HepG2 (cell line): Measurements from ENCODE around the gene IL16. TPM values are rescaled to one million over a fixed set of nuclear protein-coding genes. Genes with fewer than 3 reads are reported as not detected.

Experiments used
- ATAC-seq: fragments of 200-7000 bp; cut with Tn5 transposase; 3 replicates; pipeline ENCODE4 v1.9.1; 2020; ENCODE audit warnings: mild to moderate bottlenecking, moderate library complexity
- BruUV-seq: library from RNA; stranded (reverse); fragments of 400-500 nt; replicated peaks from 2 replicates; lab custom pipeline; 2021; lab: Mats Ljungman, UMichigan
- CTCF ChIA-PET: fragments of 300-600 bp; formaldehyde crosslinking; extraction: SDS; loops from one replicate; lab custom pipeline; 2021; ENCODE audit warnings: low total read pairs, inconsistent platforms, low intra/inter-chr PET ratio; lab: Yijun Ruan, JAX
- POLR2A ChIA-PET: fragments of 350-600 bp; sonication (Branson Sonifier 250); formaldehyde crosslinking; loops from one replicate; lab custom pipeline; 2020; ENCODE audit warnings: antibody characterized with exemption, inconsistent platforms; lab: Yijun Ruan, JAX
- DNase-seq: peaks from one replicate; pipeline ENCODE4 v3.0.0-alpha.2; 2015; ENCODE audit warnings: low spot score
- FAIRE-seq: peaks from 3 replicates; lab custom pipeline; 2011; peaks lifted over from hg19 to GRCh38; lab: Jason Lieb, UNC
- H2AFZ ChIP-seq: one replicate; pipeline ENCODE4 v1.6.1; 2011; ENCODE audit warnings: low read length, inconsistent platforms
- H3K27ac ChIP-seq: fragments of 300-600 bp; 3 replicates; pipeline ENCODE4 v1.8.0; 2011; ENCODE audit warnings: mixed run types, mild to moderate bottlenecking, mixed read lengths, low read length, inconsistent platforms; ENCODE audit not compliant: insufficient read depth; ENCODE audit errors: extremely low read length
- H3K27me3 ChIP-seq, 2 experiments: fragments of 200-600 bp in 1 of 2; 2 replicates in 1 of 2; 3 replicates in 1 of 2; pipeline versions ENCODE4 v1.6.0 to v1.8.0; 2011; ENCODE audit warnings: low read length in 2 of 2, mild to moderate bottlenecking in 2 of 2, moderate library complexity in 2 of 2, inconsistent platforms in 1 of 2; ENCODE audit not compliant: insufficient read depth in 2 of 2, control insufficient read depth in 1 of 2
- H3K36me3 ChIP-seq, 2 experiments: fragments of 200-600 bp in 1 of 2; replicated peaks in 1 of 2; 2 replicates in 1 of 2; 3 replicates in 1 of 2; pipeline versions ENCODE4 v1.5.1 to v1.8.0; 2011; ENCODE audit warnings: low read length in 2 of 2, inconsistent platforms in 1 of 2; ENCODE audit not compliant: insufficient read depth in 2 of 2, control insufficient read depth in 1 of 2
- H3K4me1 ChIP-seq: 2 replicates; pipeline ENCODE4 v1.5.1; 2012; ENCODE audit warnings: low read length, inconsistent platforms; ENCODE audit not compliant: insufficient read depth
- H3K4me2 ChIP-seq: 2 replicates; pipeline ENCODE4 v1.6.0; 2011; ENCODE audit warnings: low read depth, low read length, inconsistent platforms
- H3K4me3 ChIP-seq, 3 experiments: fragments of 200-600 bp in 1 of 3; sonication (generic), shearing (Covaris generic) in 1 of 3; replicated peaks in 1 of 3; 2 replicates each; pipeline ENCODE4 v1.5.1; 2011 to 2016; ENCODE audit warnings: low read length in 3 of 3, inconsistent platforms in 2 of 3, low read depth in 2 of 3, mild to moderate bottlenecking in 2 of 3, control low read depth in 1 of 3, mixed read lengths in 1 of 3; ENCODE audit not compliant: insufficient read depth in 1 of 3
- H3K79me2 ChIP-seq: one replicate; pipeline ENCODE4 v1.6.1; 2011; ENCODE audit warnings: low read length, inconsistent platforms; ENCODE audit not compliant: insufficient read depth
- H3K9ac ChIP-seq: 2 replicates; pipeline ENCODE4 v1.6.0; 2011; ENCODE audit warnings: mild to moderate bottlenecking, low read depth, low read length, inconsistent platforms; ENCODE audit not compliant: insufficient read depth
- H3K9me3 ChIP-seq: 2 replicates; pipeline ENCODE4 v1.5.1; 2012; ENCODE audit warnings: mild to moderate bottlenecking, low read length
- H4K20me1 ChIP-seq: 2 replicates; pipeline ENCODE4 v1.6.0; 2011; ENCODE audit warnings: inconsistent platforms, mild to moderate bottlenecking, low read length, moderate library complexity; ENCODE audit not compliant: insufficient read depth
- ATF3 ChIP-seq: sonication (generic); formaldehyde crosslinking; IDR thresholded peaks from 2 replicates; pipeline ENCODE4 v1.4.0; 2020; ENCODE audit warnings: missing genetic modification reagents
- CTCF ChIP-seq: sonication (generic); formaldehyde crosslinking; IDR thresholded peaks from 2 replicates; pipeline ENCODE4 v1.5.0; 2020; ENCODE audit warnings: mild to moderate bottlenecking, missing genetic modification reagents, moderate library complexity
- FOXP4 ChIP-seq: sonication (generic); formaldehyde crosslinking; IDR thresholded peaks from 2 replicates; pipeline ENCODE4 v1.4.0; 2020; ENCODE audit warnings: missing genetic modification reagents
- GABPA ChIP-seq, 2 experiments: IDR thresholded peaks; 2 replicates each; pipeline ENCODE4 v1.6.1; 2011 to 2016; ENCODE audit warnings: low read depth in 2 of 2, low read length in 1 of 2, missing biosample characterization in 1 of 2, missing genetic modification characterization in 1 of 2
- GTF3A ChIP-seq: sonication (generic); formaldehyde crosslinking; conservative IDR thresholded peaks from 2 replicates; pipeline ENCODE4 v1.4.0; 2020; ENCODE audit warnings: mild to moderate bottlenecking, missing genetic modification reagents
- HDAC6 ChIP-seq: fragments of 200-600 bp; sonication (generic); IDR thresholded peaks from 2 replicates; pipeline ENCODE4 v1.7.0; 2017; ENCODE audit warnings: mild to moderate bottlenecking, antibody characterized with exemption, low read length, low read depth
- MXD4 ChIP-seq: IDR thresholded peaks from 2 replicates; pipeline ENCODE4 v1.6.1; 2016; ENCODE audit warnings: mild to moderate bottlenecking, missing biosample characterization, missing genetic modification reagents
- SNAI1 ChIP-seq: sonication (generic); formaldehyde crosslinking; IDR thresholded peaks from 2 replicates; pipeline ENCODE4 v1.5.0; 2020; ENCODE audit warnings: mild to moderate bottlenecking, missing genetic modification reagents, borderline replicate concordance
- SNRNP70 ChIP-seq: fragments of 200-400 bp; formaldehyde crosslinking; IDR thresholded peaks from 2 replicates; pipeline ENCODE4 v1.6.1; 2017; ENCODE audit warnings: mild to moderate bottlenecking, low read depth, low read length, moderate library complexity
- SRF ChIP-seq: IDR thresholded peaks from 2 replicates; pipeline ENCODE4 v1.6.1; 2011; ENCODE audit warnings: mild to moderate bottlenecking, low read depth, low read length, moderate library complexity
- ZKSCAN1 ChIP-seq: fragments of 150-350 bp; IDR thresholded peaks from 2 replicates; pipeline ENCODE4 v1.6.1; 2014; ENCODE audit warnings: low read length
- ZNF253 ChIP-seq: sonication (generic); formaldehyde crosslinking; IDR thresholded peaks from 2 replicates; pipeline ENCODE4 v1.8.0; 2022; ENCODE audit warnings: mild to moderate bottlenecking, missing genetic modification reagents, borderline replicate concordance
- ZNF510 ChIP-seq: sonication (generic); formaldehyde crosslinking; IDR thresholded peaks from 2 replicates; pipeline ENCODE4 v1.4.0; 2020; ENCODE audit warnings: low read depth, mild to moderate bottlenecking, missing genetic modification reagents
- ZNF629 ChIP-seq: sonication (generic); formaldehyde crosslinking; conservative IDR thresholded peaks from 2 replicates; pipeline ENCODE4 v1.5.0; 2020; ENCODE audit warnings: missing genetic modification reagents
- ZNF777 ChIP-seq: sonication (generic); formaldehyde crosslinking; IDR thresholded peaks from 2 replicates; pipeline ENCODE4 v1.4.0; 2020; ENCODE audit warnings: missing genetic modification reagents
- ZSCAN25 ChIP-seq: sonication (generic); formaldehyde crosslinking; IDR thresholded peaks from 2 replicates; pipeline ENCODE4 v1.8.0; 2022; ENCODE audit warnings: mild to moderate bottlenecking, missing genetic modification reagents
- WGBS: methylation state at CpG from one replicate; pipeline ENCODE4 v1.1.6; 2017; ENCODE audit warnings: low lambda C conversion rate; 5-methylcytosine and 5-hydroxymethylcytosine counted together
- in situ Hi-C: cut with HindIII; loops from 2 replicates; pipeline ENCODE4 v1.10.0; 2017; ENCODE audit warnings: low pct_unique_long_range_greater_than_20kb; ENCODE audit not compliant: extremely low pct_ligation_motif_present
- intact Hi-C: fragments of 100-400 bp; cut with micrococcal nuclease; formaldehyde crosslinking; loops from one replicate; pipeline ENCODE4 v1.10.0; 2022; ENCODE audit not compliant: unreplicated experiment
- polyA plus RNA-seq, 8 experiments: library from polyadenylated mRNA; depleted of rRNA in 3 of 8; stranded (reverse) in 7 of 8; unstranded in 1 of 8; fragments of >200 nt; fragmentation: Illumina TruSeq in 4 of 8; extraction: Trizol in 4 of 8; gene quantifications; 2 replicates each; pipeline versions ENCODE4 v1.2.1 to v1.2.3, GENCODE V29; 2011 to 2016; ENCODE audit warnings: low read depth in 4 of 8, missing spikeins in 1 of 8, mixed read lengths in 1 of 8; ENCODE audit not compliant: insufficient read depth in 1 of 8
- total RNA-seq, 5 experiments: library from RNA; depleted of rRNA; stranded (reverse); fragments of >200 nt; fragmentation: Illumina TruSeq; extraction: Trizol; gene quantifications; 2 replicates each; pipeline ENCODE4 v1.2.3, GENCODE V29; 2016; ENCODE audit warnings: low read depth in 1 of 5

The IL16 gene
- total and polyA plus RNA-seq, 2 of the 13 experiments (the other 11 are each of a cell fraction or from before 2014, with no cell fraction given): 0.03 TPM; not detected in 1

- in situ Hi-C loops: no loop called here
Observed at GRCh38 chr15:81194723-81195122, 2.0 kb upstream of the IL16 start.

More at GRCh38 chr15:81194723-81195122, 2.0 kb upstream of the IL16 start:
- Histone ChIP-seq H3K36me3 (no peaks in the 10 kb centered on the region), H4K20me1 (no peaks in the 10 kb centered on the region), H3K9ac (no peak overlapping the region), H3K9me3 (no peaks in the 10 kb centered on the region), H3K79me2 (no peaks in the 10 kb centered on the region), H3K27me3 (peaks cover 0 to 33% of the 10 kb centered on the region in 2 experiments; a peak in 1 of 5 replicates), H2AFZ (no peak overlapping the region), H3K4me1 (no peaks in the 10 kb centered on the region), H3K4me3 (no peak overlapping the region), H3K27ac (no peak overlapping the region), H3K4me2 (no peak overlapping the region)
- BruUV-seq: no TSS peak
- POLR2A ChIA-PET: no interaction called here
- CTCF ChIA-PET: no interaction called here
- TF ChIP-seq ZNF510 (no peak), ATF3 (CRISPR knock-in tag) (no peak), ZNF777 (CRISPR knock-in tag) (no peak), CTCF (CRISPR knock-in tag) (no peak), SNAI1 (no peak), GTF3A (CRISPR knock-in tag) (no peak), SNRNP70 (no peak), ZKSCAN1 (no peak), ZNF629 (no peak), ZNF253 (CRISPR knock-in tag) (no peak), GABPA (IDR thresholded peaks at IDR 0.05; ENCODE audit: low read depth, low read length) (no peak), GABPA (CRISPR knock-in tag; IDR thresholded peaks at IDR 0.05; ENCODE audit: low read depth) (no peak), MXD4 (CRISPR knock-in tag) (no peak), SRF (no peak), HDAC6 (no peak), FOXP4 (CRISPR knock-in tag) (no peak), ZSCAN25 (CRISPR knock-in tag) (no peak)
- intact Hi-C loops: no loop called here
- FAIRE-seq: no peak
- no peak for DNase-seq
- ATAC-seq: no peak
- WGBS: 0% methylated on average over 5 of the region's 5 CpGs
